ENCODE data around the gene FXYD4.

DNA sequence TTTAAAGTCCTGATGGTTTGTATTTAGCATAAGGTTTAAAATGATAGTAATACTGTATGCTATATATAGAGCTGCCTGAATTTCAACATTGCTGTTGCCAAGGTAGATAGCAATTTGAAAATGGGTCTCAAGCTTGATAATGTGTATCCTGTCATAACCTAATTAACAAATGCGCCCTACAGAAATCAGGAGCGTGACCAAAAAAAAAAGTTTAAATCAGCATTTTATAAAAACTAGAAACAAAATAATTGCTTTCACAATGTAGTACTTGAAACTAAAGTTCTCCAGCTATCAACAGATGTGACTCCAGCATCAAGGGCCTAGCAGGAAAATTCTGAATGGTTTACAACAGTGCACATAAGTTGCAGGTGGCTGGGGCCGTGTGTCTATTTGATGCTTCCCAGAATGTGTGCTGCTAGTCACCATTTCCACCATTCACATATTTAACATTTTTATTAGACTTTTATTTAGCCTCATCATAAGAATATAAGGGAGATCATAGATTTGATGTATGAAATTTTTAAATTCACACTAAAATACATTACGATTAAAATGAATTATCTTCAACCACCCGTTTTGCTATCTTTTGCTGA, 14.1 kb downstream of the FXYD4 start:
- TF ChIP-seq CTCF (IDR thresholded peaks at IDR 0.05) (no peak), POLR2A (IDR thresholded peaks at IDR 0.05) (no peak)

All from lower leg skin (tissue), 3 donors.